Ovary (tissue), 9 donors: ENCODE results near the gene IQCN. TPM values are rescaled to one million over a fixed set of nuclear protein-coding genes. Genes with fewer than 3 reads are reported as not detected.

Experiments
- DNase-seq, 5 donors: peaks; one replicate each; pipeline ENCODE4 v3.0.0-alpha.2; 2019 to 2020
- H3K27ac ChIP-seq, 2 donors: fragments of 200-600 bp; one replicate each; pipeline versions ENCODE4 v1.5.1 to v1.8.0; 2019 to 2022
- H3K27me3 ChIP-seq: fragments of 200-600 bp; one replicate; pipeline ENCODE4 v1.8.0; 2022
- H3K36me3 ChIP-seq: fragments of 200-600 bp; sonication (generic); one replicate; pipeline ENCODE4 v1.5.1; 2019
- H3K4me1 ChIP-seq: one replicate; pipeline ENCODE4 v1.8.1; 2013; ENCODE audit warnings: mild to moderate bottlenecking, moderate library complexity; ENCODE audit not compliant: insufficient read depth
- H3K4me3 ChIP-seq: fragments of 200-600 bp; sonication (generic); one replicate; pipeline ENCODE4 v1.5.1; 2017
- H3K9me3 ChIP-seq, 2 donors: fragments of 200-600 bp in 1 of 2; sonication (generic) in 1 of 2; one replicate each; pipeline versions ENCODE4 v1.5.1 to v1.8.1; 2013 to 2019; ENCODE audit warnings: mild to moderate bottlenecking in 1 of 2, moderate library complexity in 1 of 2
- CTCF ChIP-seq, 3 donors: fragments of 450-650 bp in 2 of 3; fragments of 200-600 bp in 1 of 3; IDR thresholded peaks; one replicate each; pipeline versions ENCODE4 v1.5.1 to v1.8.0; 2016 to 2022; ENCODE audit warnings: antibody characterized with exemption in 3 of 3, mild to moderate bottlenecking in 1 of 3
- EP300 ChIP-seq: sonication (generic); formaldehyde crosslinking; IDR thresholded peaks from one replicate; pipeline ENCODE4 v1.6.1; 2017; ENCODE audit warnings: antibody characterized with exemption
- POLR2A ChIP-seq: fragments of 450-650 bp; IDR thresholded peaks from one replicate; pipeline ENCODE4 v1.6.1; 2017; ENCODE audit warnings: antibody characterized with exemption, mild to moderate bottlenecking, moderate library complexity
- WGBS, 3 donors: extraction: QIAGEN DNeasy Blood & Tissue Kit in 1 of 3; methylation state at CpG; one replicate each; pipeline versions ENCODE4 v1.1.5 to v1.1.7; 2013 to 2017; 5-methylcytosine and 5-hydroxymethylcytosine counted together
- intact Hi-C, 4 donors: fragments of 100-400 bp; cut with DNase I; formaldehyde crosslinking; loops; one replicate each; pipeline versions ENCODE4 v1.11.0 to v1.15.1; 2022 to 2023
- polyA plus RNA-seq, 2 donors: library from polyadenylated mRNA; stranded (reverse); fragments of 200-250 nt in 1 of 2; fragments of 350-450 nt in 1 of 2; fragmentation: Illumina TruSeq in 1 of 2; extraction: RNeasy Lipid Tissue Mini Kit (QIAGEN cat#74804) in 1 of 2; gene quantifications; one replicate each; pipeline ENCODE4 v1.2.3, GENCODE V29; 2013 to 2014
- total RNA-seq, 7 donors: library from RNA; depleted of rRNA in 2 of 7; stranded (reverse); fragments of >200 nt in 2 of 7; fragmentation: NEBNext Ultra II Directional in 3 of 7; extraction: Animal tissue kit (Norgen Biotek cat#: 25700) in 3 of 7; gene quantifications; one replicate each; pipeline versions ENCODE4 v1.1.0 to v1.2.4, GENCODE V29; 2016 to 2023
- donor health status: DM: no; HTN: no; CAD: no; lungs with moderate emphysema.
- donor health status: DM: no; HTN: no; CAD: no.
- donor health status: Bipolar disorder and iron deficiency.
- donor health status: DM: yes; HTN: yes; CAD: no.
- donor health status: DM: no; HTN: no; CAD: no.
- donor health status: DM: yes; HTN: yes; CAD: no.

IQCN gene
- total and polyA plus RNA-seq, 9 donors = 2.5 to 18.4 (median 10.8) TPM

GRCh38 chr19:18266771-18267686 is 7.2 kb downstream of the IQCN start:
- no peaks in the 10 kb centered on the region for H3K36me3 ChIP-seq
- intact Hi-C loops = loop anchor here in 2 of 4 donors (5.0 to 10.0 kb wide), 2 partner anchors 52 to 65 kb away; no protein-coding TSS in a partner anchor
- 82 to 87% (median 86%) methylated on average over 42 of the region's 42 CpGs for WGBS, 3 donors

GRCh38 chr19:18265582-18265981 is 8.7 kb downstream of the IQCN start:
- intact Hi-C loops = loop anchor here in 2 of 4 donors (5.0 to 10.0 kb wide), 2 partner anchors 51 to 67 kb away; no protein-coding TSS in a partner anchor
- H3K36me3 ChIP-seq = no peaks in the 10 kb centered on the region
- no peaks in the 10 kb centered on the region for H3K4me1 ChIP-seq
- DNase-seq = peak in 1 of 5 donors; percentile 43
- no peak overlapping the region for H3K4me3 ChIP-seq
- H3K27me3 ChIP-seq = no peaks in the 10 kb centered on the region
- H3K27ac ChIP-seq = no peak overlapping the region
- TF ChIP-seq CTCF (IDR thresholded peaks at IDR 0.05) = no peak
- TF ChIP-seq EP300 = no peak
- TF ChIP-seq POLR2A = no peak
- H3K9me3 ChIP-seq = no peaks in the 10 kb centered on the region
- WGBS, 3 donors = 81 to 86% (median 81%) methylated on average over 7 of the region's 7 CpGs

More at GRCh38 chr19:18266771-18267686, 7.2 kb downstream of the IQCN start:
- H3K27me3 ChIP-seq = no peaks in the 10 kb centered on the region
- TF ChIP-seq CTCF (IDR thresholded peaks at IDR 0.05) = no peak
- TF ChIP-seq POLR2A = no peak
- H3K27ac ChIP-seq = no peak overlapping the region
- no peaks in the 10 kb centered on the region for H3K4me1 ChIP-seq
- H3K4me3 ChIP-seq = no peak overlapping the region
- peak; percentile 10 to 60 (median 44) for DNase-seq
- no peaks in the 10 kb centered on the region for H3K9me3 ChIP-seq

GRCh38 chr19:18264971-18265540 is 9.2 kb downstream of the IQCN start:
- Histone ChIP-seq H3K4me1 (no peaks in the 10 kb centered on the region), H3K9me3 (no peaks in the 10 kb centered on the region), H3K27ac (no peak overlapping the region), H3K27me3 (no peaks in the 10 kb centered on the region), H3K4me3 (no peak overlapping the region), H3K36me3 (no peaks in the 10 kb centered on the region)
- peak; percentile 13 to 44 (median 33) for DNase-seq
- 80 to 91% (median 87%) methylated on average over 23 of the region's 23 CpGs for WGBS, 3 donors
- intact Hi-C loops = loop anchor here in 2 of 4 donors (5.0 to 10.0 kb wide), 2 partner anchors 50 to 67 kb away; no protein-coding TSS in a partner anchor
- no peak for TF ChIP-seq POLR2A
- TF ChIP-seq CTCF (IDR thresholded peaks at IDR 0.05) = no peak
- TF ChIP-seq EP300 = no peak

GRCh38 chr19:18264137-18264854 is 10.0 kb downstream of the IQCN start:
- intact Hi-C loops = loop anchor here in 1 of 4 donors (10.0 kb wide), 1 partner anchor 49 kb away; no protein-coding TSS in a partner anchor
- Histone ChIP-seq H3K4me3 (no peak overlapping the region), H3K36me3 (no peaks in the 10 kb centered on the region), H3K27me3 (no peaks in the 10 kb centered on the region), H3K9me3 (no peaks in the 10 kb centered on the region), H3K27ac (no peak overlapping the region), H3K4me1 (no peaks in the 10 kb centered on the region)
- 74 to 85% (median 83%) methylated on average over 15 to 23 of the region's 23 CpGs for WGBS, 3 donors
- peak; percentile 15 to 47 (median 38) for DNase-seq
- no peak for TF ChIP-seq EP300
